ENCODE data around the gene MACROD1.

- TF ChIP-seq SP1 (CRISPR knock-in tag; conservative IDR thresholded peaks at IDR 0.05) (no peak), ZNF263 (CRISPR knock-in tag; IDR thresholded peaks at IDR 0.05; ENCODE audit: low read depth) (no peak), CTCF (IDR thresholded peaks at IDR 0.05) (no peak), JUN (CRISPR knock-in tag; IDR thresholded peaks at IDR 0.05) (no peak), ETV6 (CRISPR knock-in tag; IDR thresholded peaks at IDR 0.05) (no peak), NFE2L1 (CRISPR knock-in tag; IDR thresholded peaks at IDR 0.05) (no peak), TEAD4 (CRISPR knock-in tag; IDR thresholded peaks at IDR 0.05) (no peak), MYBL2 (CRISPR knock-in tag; IDR thresholded peaks at IDR 0.05) (no peak), NFYB (CRISPR knock-in tag; conservative IDR thresholded peaks at IDR 0.05; ENCODE audit: low read depth) (no peak)
- TF ChIP-seq, protein P1, sequence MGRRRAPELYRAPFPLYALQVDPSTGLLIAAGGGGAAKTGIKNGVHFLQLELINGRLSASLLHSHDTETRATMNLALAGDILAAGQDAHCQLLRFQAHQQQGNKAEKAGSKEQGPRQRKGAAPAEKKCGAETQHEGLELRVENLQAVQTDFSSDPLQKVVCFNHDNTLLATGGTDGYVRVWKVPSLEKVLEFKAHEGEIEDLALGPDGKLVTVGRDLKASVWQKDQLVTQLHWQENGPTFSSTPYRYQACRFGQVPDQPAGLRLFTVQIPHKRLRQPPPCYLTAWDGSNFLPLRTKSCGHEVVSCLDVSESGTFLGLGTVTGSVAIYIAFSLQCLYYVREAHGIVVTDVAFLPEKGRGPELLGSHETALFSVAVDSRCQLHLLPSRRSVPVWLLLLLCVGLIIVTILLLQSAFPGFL (CRISPR knock-in tag; IDR thresholded peaks at IDR 0.05; ENCODE audit: borderline replicate concordance) = no peak
- TF ChIP-seq, protein P2, sequence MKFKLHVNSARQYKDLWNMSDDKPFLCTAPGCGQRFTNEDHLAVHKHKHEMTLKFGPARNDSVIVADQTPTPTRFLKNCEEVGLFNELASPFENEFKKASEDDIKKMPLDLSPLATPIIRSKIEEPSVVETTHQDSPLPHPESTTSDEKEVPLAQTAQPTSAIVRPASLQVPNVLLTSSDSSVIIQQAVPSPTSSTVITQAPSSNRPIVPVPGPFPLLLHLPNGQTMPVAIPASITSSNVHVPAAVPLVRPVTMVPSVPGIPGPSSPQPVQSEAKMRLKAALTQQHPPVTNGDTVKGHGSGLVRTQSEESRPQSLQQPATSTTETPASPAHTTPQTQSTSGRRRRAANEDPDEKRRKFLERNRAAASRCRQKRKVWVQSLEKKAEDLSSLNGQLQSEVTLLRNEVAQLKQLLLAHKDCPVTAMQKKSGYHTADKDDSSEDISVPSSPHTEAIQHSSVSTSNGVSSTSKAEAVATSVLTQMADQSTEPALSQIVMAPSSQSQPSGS (CRISPR knock-in tag; IDR thresholded peaks at IDR 0.05; ENCODE audit: borderline replicate concordance, low read depth) = no peak
- TF ChIP-seq, protein P3, sequence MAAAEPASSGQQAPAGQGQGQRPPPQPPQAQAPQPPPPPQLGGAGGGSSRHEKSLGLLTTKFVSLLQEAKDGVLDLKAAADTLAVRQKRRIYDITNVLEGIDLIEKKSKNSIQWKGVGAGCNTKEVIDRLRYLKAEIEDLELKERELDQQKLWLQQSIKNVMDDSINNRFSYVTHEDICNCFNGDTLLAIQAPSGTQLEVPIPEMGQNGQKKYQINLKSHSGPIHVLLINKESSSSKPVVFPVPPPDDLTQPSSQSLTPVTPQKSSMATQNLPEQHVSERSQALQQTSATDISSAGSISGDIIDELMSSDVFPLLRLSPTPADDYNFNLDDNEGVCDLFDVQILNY (CRISPR knock-in tag; IDR thresholded peaks at IDR 0.05) = no peak
- TF ChIP-seq, protein P4, sequence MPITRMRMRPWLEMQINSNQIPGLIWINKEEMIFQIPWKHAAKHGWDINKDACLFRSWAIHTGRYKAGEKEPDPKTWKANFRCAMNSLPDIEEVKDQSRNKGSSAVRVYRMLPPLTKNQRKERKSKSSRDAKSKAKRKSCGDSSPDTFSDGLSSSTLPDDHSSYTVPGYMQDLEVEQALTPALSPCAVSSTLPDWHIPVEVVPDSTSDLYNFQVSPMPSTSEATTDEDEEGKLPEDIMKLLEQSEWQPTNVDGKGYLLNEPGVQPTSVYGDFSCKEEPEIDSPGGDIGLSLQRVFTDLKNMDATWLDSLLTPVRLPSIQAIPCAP (CRISPR knock-in tag; IDR thresholded peaks at IDR 0.05) = no peak
Observed at GRCh38 chr11:64049509-64049908, 116.4 kb downstream of the MACROD1 start.

All from WTC11 (cell line).